CD14-positive monocyte (primary cell): ENCODE data around the gene ZFP91. TPM values are rescaled to one million over a fixed set of nuclear protein-coding genes. Genes with fewer than 3 reads are reported as not detected.

Source experiments
- DNase-seq, 3 donors: peaks; one replicate each; pipeline ENCODE4 v3.0.0-alpha.2; 2011 to 2022
- H2AFZ ChIP-seq: 2 replicates; pipeline ENCODE4 v1.6.0; 2012; ENCODE audit warnings: mild to moderate bottlenecking, low read depth, low read length, inconsistent platforms; ENCODE audit not compliant: insufficient read depth, poor library complexity, severe bottlenecking
- H3K27ac ChIP-seq, 2 donors: 1 replicate in 1 of 2; 2 replicates in 1 of 2; pipeline ENCODE4 v1.5.1; 2012 to 2013; ENCODE audit warnings: low read length in 2 of 2, control low read depth in 1 of 2, inconsistent platforms in 1 of 2, low read depth in 1 of 2, mild to moderate bottlenecking in 1 of 2
- H3K27me3 ChIP-seq, 2 donors: one replicate each; pipeline versions ENCODE4 v1.6.0 to v1.6.1; 2011 to 2013; ENCODE audit warnings: low read length in 2 of 2; ENCODE audit not compliant: control insufficient read depth in 2 of 2, insufficient read depth in 2 of 2
- H3K36me3 ChIP-seq, 2 donors: replicated peaks in 1 of 2; 1 replicate in 1 of 2; 2 replicates in 1 of 2; pipeline versions ENCODE4 v1.5.1 to v1.6.1; 2012 to 2013; ENCODE audit warnings: low read length in 2 of 2, control low read depth in 1 of 2, inconsistent platforms in 1 of 2, mild to moderate bottlenecking in 1 of 2; ENCODE audit not compliant: insufficient read depth in 2 of 2, control insufficient read depth in 1 of 2
- H3K4me1 ChIP-seq, 2 donors: 1 replicate in 1 of 2; 2 replicates in 1 of 2; pipeline versions ENCODE4 v1.5.1 to v1.6.1; 2012 to 2013; ENCODE audit warnings: low read length in 2 of 2, control low read depth in 1 of 2, inconsistent platforms in 1 of 2, mild to moderate bottlenecking in 1 of 2, moderate library complexity in 1 of 2; ENCODE audit not compliant: insufficient read depth in 2 of 2, control insufficient read depth in 1 of 2
- H3K4me2 ChIP-seq: replicated peaks from 2 replicates; pipeline ENCODE3; 2012; ENCODE audit warnings: low read length, moderate library complexity, mild to moderate bottlenecking; ENCODE audit not compliant: poor library complexity, severe bottlenecking; ENCODE audit errors: extremely low read depth
- H3K4me3 ChIP-seq, 3 experiments: fragments of 200-600 bp in 1 of 3; sonication (generic) in 1 of 3; replicated peaks in 1 of 3; 1 replicate in 2 of 3; 2 replicates in 1 of 3; pipeline ENCODE4 v1.5.1; 2011 to 2013; ENCODE audit warnings: low read length in 3 of 3, mild to moderate bottlenecking in 3 of 3, control low read depth in 2 of 3, low read depth in 2 of 3, inconsistent platforms in 1 of 3, moderate library complexity in 1 of 3
- H3K79me2 ChIP-seq: 2 replicates; pipeline ENCODE4 v1.6.0; 2012; ENCODE audit warnings: mild to moderate bottlenecking, control low read depth, inconsistent platforms, low read length, moderate library complexity; ENCODE audit not compliant: insufficient read depth
- H3K9ac ChIP-seq: 2 replicates; pipeline ENCODE4 v1.6.0; 2017; ENCODE audit warnings: low read length, mild to moderate bottlenecking; ENCODE audit not compliant: insufficient read depth, poor library complexity, severe bottlenecking
- H3K9me3 ChIP-seq, 2 donors: replicated peaks in 1 of 2; 1 replicate in 1 of 2; 2 replicates in 1 of 2; pipeline versions ENCODE4 v1.5.1 to v1.6.1; 2012 to 2013; ENCODE audit warnings: low read length in 2 of 2, control low read depth in 1 of 2; ENCODE audit not compliant: control insufficient read depth in 1 of 2, insufficient read depth in 1 of 2
- H4K20me1 ChIP-seq: 2 replicates; pipeline ENCODE4 v1.6.0; 2012; ENCODE audit warnings: mild to moderate bottlenecking, low read length, control low read depth, moderate library complexity; ENCODE audit not compliant: insufficient read depth
- H3K27ac Mint-ChIP-seq, 7 donors: one replicate each; pipeline ENCODE4 v1.8.0; 2020; ENCODE audit warnings: mild to moderate bottlenecking in 7 of 7, mixed read lengths in 7 of 7, moderate library complexity in 6 of 7, inconsistent platforms in 2 of 7
- H3K27me3 Mint-ChIP-seq, 3 donors: one replicate each; pipeline ENCODE4 v1.8.0; 2021 to 2022; ENCODE audit warnings: low read depth in 3 of 3, mild to moderate bottlenecking in 3 of 3, mixed read lengths in 3 of 3, moderate library complexity in 3 of 3, inconsistent platforms in 1 of 3
- H3K36me3 Mint-ChIP-seq, 2 donors: one replicate each; pipeline ENCODE4 v1.8.0; 2020; ENCODE audit warnings: mixed read lengths in 2 of 2, inconsistent platforms in 1 of 2, mild to moderate bottlenecking in 1 of 2
- H3K4me1 Mint-ChIP-seq: one replicate; pipeline ENCODE4 v1.8.0; 2020; ENCODE audit warnings: mild to moderate bottlenecking, mixed read lengths
- H3K4me3 Mint-ChIP-seq, 2 donors: one replicate each; pipeline ENCODE4 v1.8.0; 2020; ENCODE audit warnings: mild to moderate bottlenecking in 2 of 2, mixed read lengths in 2 of 2, moderate library complexity in 1 of 2
- H3K9me3 Mint-ChIP-seq, 7 donors: one replicate each; pipeline ENCODE4 v1.8.0; 2020 to 2022; ENCODE audit warnings: mixed read lengths in 7 of 7, mild to moderate bottlenecking in 6 of 7, moderate library complexity in 6 of 7, inconsistent platforms in 2 of 7
- WGBS: methylation state at CpG from one replicate; pipeline ENCODE4 v1.1.5; 2013; ENCODE audit warnings: missing lambda C conversion rate; ENCODE audit not compliant: insufficient coverage; 5-methylcytosine and 5-hydroxymethylcytosine counted together
- intact Hi-C, 2 donors: fragments of 100-400 bp; cut with micrococcal nuclease; formaldehyde crosslinking; loops; one replicate each; pipeline versions ENCODE4 v1.15.0 to v1.15.1; 2023
- polyA plus RNA-seq, 3 donors: library from polyadenylated mRNA; depleted of rRNA in 1 of 3; unstranded in 2 of 3; stranded (reverse) in 1 of 3; fragments of 300-500 nt in 2 of 3; fragments of >200 nt in 1 of 3; fragmentation: Illumina TruSeq in 2 of 3; gene quantifications; 1 replicate in 2 of 3; 2 replicates in 1 of 3; pipeline ENCODE4 v1.2.3, GENCODE V29; 2012 to 2021
- TF ChIP-seq, protein P1 (sequence below): fragments of 200-600 bp; IDR thresholded peaks from one replicate; pipeline ENCODE4 v1.8.0; 2022; ENCODE audit warnings: antibody characterized with exemption, mild to moderate bottlenecking

ZFP91 gene
- polyA plus RNA-seq, 3 donors = 8.0 to 15.8 (median 8.3) TPM

- H3K9ac ChIP-seq = no peak overlapping the region
- no peak overlapping the region for H3K4me2 ChIP-seq
- no peaks in the 10 kb centered on the region for H4K20me1 ChIP-seq
- H3K79me2 ChIP-seq = no peaks in the 10 kb centered on the region
- H3K4me3 Mint-ChIP-seq = no peak overlapping the region
- no peak overlapping the region for H3K27ac ChIP-seq
- H3K4me1 Mint-ChIP-seq = no peaks in the 10 kb centered on the region
- no peak overlapping the region for H3K27ac Mint-ChIP-seq
- H3K36me3 Mint-ChIP-seq = peaks cover 10 to 15% of the 10 kb centered on the region in 2 donors
- H3K27me3 ChIP-seq = no peaks in the 10 kb centered on the region
- 95% methylated on average over 2 of the region's 3 CpGs for WGBS
- H3K4me3 ChIP-seq = no peak overlapping the region
- no peaks in the 10 kb centered on the region for H3K27me3 Mint-ChIP-seq
- H2AFZ ChIP-seq = no peak overlapping the region
- peaks cover 8 to 12% of the 10 kb centered on the region in 2 donors for H3K36me3 ChIP-seq
- H3K4me1 ChIP-seq = no peaks in the 10 kb centered on the region
- intact Hi-C loops = no loop called here
- no peaks in the 10 kb centered on the region for H3K9me3 ChIP-seq
- H3K9me3 Mint-ChIP-seq = no peaks in the 10 kb centered on the region
- TF ChIP-seq, protein P1, sequence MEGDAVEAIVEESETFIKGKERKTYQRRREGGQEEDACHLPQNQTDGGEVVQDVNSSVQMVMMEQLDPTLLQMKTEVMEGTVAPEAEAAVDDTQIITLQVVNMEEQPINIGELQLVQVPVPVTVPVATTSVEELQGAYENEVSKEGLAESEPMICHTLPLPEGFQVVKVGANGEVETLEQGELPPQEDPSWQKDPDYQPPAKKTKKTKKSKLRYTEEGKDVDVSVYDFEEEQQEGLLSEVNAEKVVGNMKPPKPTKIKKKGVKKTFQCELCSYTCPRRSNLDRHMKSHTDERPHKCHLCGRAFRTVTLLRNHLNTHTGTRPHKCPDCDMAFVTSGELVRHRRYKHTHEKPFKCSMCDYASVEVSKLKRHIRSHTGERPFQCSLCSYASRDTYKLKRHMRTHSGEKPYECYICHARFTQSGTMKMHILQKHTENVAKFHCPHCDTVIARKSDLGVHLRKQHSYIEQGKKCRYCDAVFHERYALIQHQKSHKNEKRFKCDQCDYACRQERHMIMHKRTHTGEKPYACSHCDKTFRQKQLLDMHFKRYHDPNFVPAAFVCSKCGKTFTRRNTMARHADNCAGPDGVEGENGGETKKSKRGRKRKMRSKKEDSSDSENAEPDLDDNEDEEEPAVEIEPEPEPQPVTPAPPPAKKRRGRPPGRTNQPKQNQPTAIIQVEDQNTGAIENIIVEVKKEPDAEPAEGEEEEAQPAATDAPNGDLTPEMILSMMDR = no peak
- no peak for DNase-seq
Observed at GRCh38 chr11:58631378-58631777, 52.5 kb downstream of the ZFP91 start.

DNA sequence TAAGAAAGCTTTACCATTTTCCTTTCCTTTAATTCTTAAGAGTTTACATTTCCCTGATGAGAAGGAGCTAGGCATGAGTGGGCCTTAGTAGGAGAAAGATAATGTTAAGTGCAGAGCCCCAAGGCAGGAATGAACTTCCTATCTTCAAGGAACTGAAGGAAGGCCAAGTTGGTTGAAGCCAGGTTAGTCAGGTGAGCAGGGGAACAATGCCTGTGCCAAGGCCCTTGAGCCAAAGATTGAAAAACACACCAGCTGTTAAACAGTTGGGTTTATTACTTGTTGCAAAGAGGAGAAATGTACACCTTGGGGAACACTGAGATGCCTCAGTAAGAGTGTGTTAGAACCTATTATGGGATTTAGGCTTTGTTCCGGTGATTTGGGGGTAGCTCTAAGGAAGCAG lies 53.6 kb downstream of the ZFP91 start:
- Histone ChIP-seq H3K27me3 (no peaks in the 10 kb centered on the region), H3K4me3 (no peak overlapping the region), H3K36me3 (peaks cover 2 to 3% of the 10 kb centered on the region in 2 donors), H3K9ac (no peak overlapping the region), H2AFZ (no peak overlapping the region), H4K20me1 (no peaks in the 10 kb centered on the region), H3K27ac (no peak overlapping the region), H3K79me2 (no peaks in the 10 kb centered on the region), H3K4me1 (no peaks in the 10 kb centered on the region), H3K4me2 (no peak overlapping the region), H3K9me3 (no peaks in the 10 kb centered on the region)
- H3K9me3 Mint-ChIP-seq = no peaks in the 10 kb centered on the region
- H3K4me1 Mint-ChIP-seq = no peaks in the 10 kb centered on the region
- TF ChIP-seq, protein P1 = no peak
- intact Hi-C loops = no loop called here
- no peak overlapping the region for H3K27ac Mint-ChIP-seq
- WGBS = 100% methylated on average over 1 of the region's 1 CpG
- H3K27me3 Mint-ChIP-seq = no peaks in the 10 kb centered on the region
- H3K4me3 Mint-ChIP-seq = no peak overlapping the region
- no peak for DNase-seq
- peaks cover 3 to 7% of the 10 kb centered on the region in 2 donors for H3K36me3 Mint-ChIP-seq
